Stimulated activated CD4-positive, alpha-beta T cell treated with anti-CD3 and anti-CD28 coated beads, Interleukin-4, amount 100 ng/mL, for 24 hours (primary cell): ENCODE results near the gene ZNF544.
"Not testable (repeated sequence)": the region's sequence is repeated elsewhere in the genome, so short reads cannot be mapped to it uniquely, and the experiment has no call there.

ENCODE experiments used
- DNase-seq: peaks from one replicate; pipeline ENCODE4 v3.0.0-alpha.2; 2020

ZNF544 gene

DNA sequence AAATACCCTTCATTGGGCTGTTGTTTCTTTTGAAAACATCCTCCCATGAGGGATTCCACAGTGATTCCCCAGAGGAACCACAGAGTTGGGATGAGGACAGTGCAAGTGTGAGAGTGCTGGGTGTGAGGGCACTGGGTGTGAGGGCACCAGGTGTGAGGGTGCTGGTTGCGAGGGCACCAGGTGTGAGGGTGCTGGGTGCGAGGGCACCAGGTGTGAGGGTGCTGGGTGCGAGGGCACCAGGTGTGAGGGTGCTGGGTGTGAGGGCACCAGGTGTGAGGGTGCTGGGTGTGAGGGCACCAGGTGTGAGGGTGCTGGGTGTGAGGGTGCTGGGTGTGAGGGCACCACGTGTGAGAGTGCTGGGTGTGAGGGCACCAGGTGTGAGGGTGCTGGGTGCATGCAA lies 29.5 kb downstream of the ZNF544 start:
- not testable (repeated sequence) for DNase-seq

DNA sequence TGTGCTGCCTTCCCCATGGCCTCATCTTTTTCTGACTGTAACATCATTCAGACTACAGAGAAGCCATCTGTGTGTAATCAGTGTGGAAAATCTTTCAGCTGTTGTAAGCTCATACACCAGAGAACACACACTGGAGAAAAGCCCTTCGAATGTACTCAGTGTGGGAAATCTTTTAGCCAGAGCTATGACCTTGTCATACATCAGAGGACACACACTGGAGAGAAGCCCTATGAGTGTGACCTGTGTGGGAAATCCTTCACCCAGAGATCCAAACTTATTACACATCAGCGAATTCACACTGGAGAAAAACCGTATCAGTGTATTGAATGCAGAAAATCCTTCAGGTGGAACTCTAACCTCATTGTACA lies 32.9 kb downstream of the ZNF544 start:
- no peak for DNase-seq

DNA sequence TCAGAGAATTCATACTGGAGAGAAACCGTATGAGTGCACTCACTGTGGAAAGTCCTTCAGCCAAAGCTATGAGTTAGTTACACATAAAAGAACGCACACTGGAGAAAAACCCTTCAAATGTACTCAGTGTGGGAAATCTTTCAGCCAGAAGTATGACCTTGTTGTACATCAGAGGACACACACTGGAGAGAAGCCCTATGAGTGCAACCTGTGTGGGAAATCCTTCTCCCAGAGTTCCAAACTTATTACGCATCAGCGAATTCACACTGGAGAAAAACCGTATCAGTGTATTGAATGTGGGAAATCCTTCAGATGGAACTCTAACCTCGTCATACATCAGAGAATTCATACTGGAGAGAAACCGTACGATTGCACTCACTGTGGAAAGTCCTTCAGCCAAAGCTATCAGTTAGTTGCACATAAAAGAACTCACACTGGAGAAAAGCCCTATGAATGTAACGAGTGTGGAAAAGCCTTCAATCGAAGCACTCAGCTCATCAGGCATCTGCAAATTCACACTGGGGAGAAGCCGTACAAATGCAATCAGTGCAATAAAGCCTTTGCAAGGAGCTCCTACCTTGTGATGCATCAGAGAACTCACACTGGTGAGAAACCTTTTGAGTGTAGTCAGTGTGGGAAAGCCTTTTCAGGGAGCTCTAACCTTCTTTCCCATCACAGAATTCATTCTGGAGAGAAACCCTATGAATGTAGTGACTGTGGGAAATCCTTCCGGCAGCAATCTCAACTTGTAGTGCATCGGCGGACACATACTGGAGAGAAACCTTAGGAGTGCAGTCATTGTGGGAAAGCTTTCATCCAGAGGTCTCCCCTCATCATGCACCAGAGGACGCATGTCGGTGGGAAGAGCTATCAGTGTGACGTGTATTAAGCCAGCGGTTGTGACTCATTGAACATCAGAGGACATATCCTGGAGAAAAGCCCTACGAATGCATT lies 33.5 kb downstream of the ZNF544 start:
- no peak for DNase-seq

DNA sequence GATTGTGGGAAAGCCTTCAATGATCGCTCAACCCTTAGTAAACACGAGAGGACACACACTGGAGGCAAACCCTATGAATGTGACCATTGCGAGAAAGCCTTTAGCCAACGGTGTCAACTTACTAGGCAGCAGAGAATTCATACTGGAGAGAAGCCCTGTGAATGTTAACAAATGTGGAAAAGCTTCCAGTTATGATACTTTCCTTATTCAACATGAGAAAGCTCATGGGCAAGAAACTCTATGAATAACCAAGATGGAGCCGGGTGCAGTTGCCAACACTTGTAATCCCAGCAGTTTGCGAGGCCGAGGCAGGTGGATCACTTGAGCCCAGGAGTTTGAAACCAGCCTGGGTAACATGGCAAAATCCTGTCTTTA lies 34.2 kb downstream of the ZNF544 start:
- DNase-seq: no peak

DNA sequence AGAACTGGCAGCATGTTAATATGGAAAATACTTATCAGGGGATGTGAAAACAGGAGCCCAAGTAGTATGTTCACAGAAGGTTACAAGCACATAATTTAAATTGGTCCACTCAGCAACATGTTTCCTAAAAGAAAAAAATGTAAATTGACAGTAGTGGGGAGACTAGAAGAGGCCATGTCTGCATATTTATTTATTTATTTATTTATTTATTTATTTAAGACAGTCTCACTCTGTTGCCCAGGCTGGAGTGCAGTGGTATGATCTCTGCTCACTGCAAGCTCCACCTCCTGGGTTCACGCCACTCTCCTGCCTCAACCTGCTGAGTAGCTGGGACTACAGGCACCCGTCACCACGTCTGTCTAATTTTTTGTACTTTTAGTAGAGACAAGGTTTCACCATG lies 36.4 kb downstream of the ZNF544 start:
- no peak for DNase-seq

DNA sequence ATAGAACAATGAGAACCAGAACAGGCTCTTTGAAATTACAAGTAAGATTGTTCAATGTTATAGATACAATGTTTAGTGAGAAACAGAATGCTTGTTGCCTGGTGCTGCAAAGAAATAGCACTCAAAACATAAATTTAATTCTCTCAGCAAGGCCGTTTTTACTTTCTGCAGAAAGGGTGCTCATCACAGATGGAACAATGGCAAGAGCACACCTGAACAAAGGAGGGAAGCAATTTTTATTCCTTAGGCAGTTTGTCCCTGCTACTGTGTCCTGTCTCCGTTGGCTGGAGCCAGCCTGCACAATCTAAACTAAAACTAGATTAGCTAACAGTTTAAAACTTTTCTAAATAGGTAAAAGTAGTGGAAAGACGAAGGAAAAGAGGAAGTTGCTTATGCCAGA lies 39.6 kb downstream of the ZNF544 start:
- DNase-seq: no peak

DNA sequence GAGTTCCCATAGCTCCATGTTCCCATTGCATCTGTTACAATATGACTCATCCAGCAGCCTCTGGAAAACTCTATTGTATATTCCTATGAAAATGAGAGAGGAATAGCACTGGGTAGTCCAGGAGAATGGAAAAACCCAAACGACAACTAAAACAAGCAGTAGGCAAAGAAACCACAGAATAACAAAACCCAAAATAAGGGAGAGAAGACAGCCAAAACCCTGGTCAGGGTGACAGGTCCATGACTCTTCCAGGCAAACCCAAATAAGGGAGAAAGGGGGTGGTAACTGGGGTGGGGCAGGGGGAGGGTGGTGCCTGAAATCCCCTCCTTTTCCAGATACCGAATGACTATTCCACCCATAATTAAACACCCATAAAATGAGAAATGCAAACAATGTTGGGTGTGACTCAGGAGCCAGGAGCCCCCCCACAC lies 46.1 kb downstream of the ZNF544 start:
- DNase-seq: no peak

DNA sequence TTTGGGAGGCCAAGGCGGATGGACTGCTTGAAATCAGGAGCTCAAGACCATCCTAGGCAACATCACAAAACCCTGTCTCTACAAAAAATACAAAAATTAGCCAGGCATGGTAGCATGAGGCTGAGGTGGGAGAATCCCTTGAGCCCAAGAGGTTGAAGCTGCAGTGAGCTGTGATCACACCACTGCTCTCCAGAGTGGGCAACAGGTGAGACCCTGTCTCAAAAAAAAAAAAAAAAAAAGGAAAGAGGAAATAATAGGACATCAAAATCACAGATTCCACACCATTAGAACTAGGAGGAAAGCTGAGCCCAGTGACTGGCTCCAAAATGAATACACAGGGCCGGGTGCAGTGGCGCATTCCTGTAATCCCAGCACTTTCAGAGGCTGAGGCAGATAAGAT lies 46.9 kb downstream of the ZNF544 start:
- DNase-seq: no peak

DNA sequence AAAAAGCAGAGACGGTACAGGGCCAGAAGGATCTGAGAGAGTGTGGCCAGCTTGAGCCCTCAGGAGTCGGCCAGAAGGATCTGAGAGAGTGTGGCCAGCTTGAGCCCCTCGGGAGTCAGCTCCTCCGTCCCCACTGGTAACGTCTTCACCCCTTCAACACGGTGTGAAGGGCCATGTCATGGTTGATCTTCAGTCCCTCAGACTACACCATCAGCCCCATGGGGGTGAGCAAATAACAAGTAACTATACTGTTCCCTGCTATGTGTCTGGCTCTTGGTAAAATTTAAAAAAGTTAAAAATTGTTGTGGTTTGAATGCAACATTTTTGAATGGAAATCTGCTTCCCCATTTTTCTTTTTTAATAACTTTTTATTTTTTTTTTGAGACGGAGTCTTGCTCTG lies 48.5 kb downstream of the ZNF544 start:
- DNase-seq: no peak

DNA sequence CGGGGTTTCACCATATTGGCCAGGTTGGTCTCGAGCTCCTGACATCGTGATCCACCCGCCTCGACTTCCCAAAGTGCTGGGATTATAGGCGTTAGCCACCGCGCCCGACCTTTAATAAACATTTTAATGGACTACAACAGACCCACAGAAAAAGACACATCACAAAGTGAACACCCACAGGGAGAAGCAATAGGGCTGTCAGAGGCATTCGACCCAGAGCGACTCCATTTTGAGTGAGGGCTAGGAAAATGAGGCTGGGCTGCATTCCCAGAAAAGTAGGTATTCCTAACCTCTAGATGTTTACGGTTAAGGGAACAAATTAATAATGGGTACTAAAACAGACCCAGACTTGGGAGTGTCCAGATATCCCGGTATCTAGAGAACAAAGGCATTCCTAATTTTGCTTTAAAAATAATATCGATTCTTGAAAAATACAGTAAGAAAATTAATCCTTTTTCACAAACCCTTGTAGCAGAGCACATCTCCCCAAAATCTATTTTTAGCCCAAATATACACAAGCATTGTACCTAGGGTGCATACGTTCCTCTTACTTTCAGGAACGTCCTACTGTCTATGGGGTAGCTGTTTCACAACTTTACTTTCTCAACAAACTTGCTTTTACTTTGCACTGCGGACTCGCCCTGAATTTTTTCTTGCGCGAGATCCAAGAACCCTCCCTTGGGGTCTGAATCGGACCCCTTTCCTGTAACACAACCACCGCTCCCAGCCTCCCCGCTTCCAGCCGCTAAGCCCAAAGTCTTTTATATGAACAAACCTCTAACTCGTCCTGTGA lies 49.2 kb downstream of the ZNF544 start:
- no peak for DNase-seq

DNA sequence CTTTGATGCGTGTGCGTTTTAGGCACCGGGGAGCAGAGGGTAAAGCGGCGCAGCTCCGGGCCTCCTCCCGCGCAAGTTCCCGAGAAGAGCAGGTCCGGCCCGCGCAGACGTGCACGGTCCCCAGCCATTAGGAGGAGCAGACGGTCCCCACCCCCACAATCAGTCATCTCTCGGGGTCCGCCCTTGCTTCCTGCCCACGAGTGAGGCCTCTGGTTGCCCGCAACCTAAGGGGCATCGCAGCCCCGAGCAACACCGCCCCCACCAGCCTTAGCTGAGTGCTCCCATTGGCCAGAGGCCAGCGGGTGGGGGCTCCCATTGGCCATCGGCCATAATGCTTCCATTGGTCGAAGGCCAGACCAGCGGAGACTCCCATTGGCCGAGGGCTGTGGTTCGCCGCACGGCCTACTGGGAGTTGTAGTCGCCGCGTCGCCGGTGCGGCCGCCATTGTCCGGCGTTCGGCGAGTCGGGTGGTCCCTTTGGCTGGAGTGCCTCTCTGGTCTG lies 49.9 kb downstream of the ZNF544 start, which contains the start of gene ZNF8:
Gene ZNF8 (plus strand): TSS at position 415 of the 501 bp plus-strand sequence. CDS start 127 bp downstream, outside the sequence.
- peak; percentile 98 for DNase-seq

DNA sequence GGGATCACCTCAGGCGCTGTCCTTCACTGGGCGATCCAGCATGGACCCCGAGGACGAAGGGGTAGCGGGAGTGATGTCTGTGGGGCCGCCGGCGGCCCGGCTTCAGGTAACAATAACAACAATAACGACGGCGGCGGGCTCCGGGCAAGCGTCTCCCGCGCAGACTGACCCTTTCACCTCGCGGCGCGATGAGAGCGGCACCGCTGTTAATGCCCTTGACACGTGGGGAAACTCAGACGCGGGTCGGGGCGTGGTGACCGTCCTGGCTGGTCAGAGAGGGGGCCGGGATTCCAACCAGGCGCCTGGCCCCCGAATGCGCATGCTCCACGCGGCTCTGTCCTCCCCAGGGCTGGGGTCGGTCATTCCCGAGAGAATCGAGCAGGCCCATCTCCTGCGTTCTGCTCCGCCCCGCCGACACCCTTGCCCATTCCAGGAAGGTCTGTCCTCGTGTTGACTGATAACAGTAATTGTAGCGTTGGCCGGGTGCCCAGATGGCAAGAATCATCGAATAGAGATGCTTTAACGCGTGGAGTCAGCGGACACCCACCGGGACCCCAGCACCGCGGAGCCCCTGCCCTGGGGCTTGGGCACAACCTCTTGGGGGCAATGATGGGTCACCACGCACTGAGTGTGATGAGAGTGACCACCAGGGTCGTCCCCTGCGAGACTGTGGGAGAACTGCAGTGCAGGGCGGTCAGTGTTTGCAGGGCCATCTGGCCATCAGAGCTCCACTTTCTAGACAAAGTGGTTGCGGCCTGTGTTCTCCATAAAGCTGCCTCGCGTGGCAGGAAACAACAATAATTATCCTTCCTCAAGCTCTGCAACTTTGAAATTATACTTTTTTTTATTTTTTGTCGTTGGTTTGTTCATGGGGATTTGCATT lies 50.6 kb downstream of the ZNF544 start:
- peak; percentile 52 for DNase-seq

DNA sequence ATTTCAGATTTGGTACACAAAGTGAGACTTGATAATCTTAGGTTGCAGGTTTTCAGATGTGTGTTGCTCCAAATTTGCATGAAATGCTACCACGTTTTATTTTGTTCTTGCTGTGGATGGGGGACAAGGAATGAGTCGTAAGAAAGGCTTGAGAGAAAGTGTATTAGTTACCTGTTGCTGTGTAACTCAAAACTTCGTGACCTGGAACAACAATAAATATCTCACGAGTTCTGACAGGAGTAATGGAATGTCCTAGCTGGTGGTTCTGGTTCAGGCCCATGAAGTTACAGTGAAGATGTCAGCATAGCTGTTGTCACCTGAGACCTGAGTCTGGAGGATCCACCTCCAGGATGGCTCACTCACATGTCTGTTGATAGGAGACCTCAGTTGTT lies 51.2 kb downstream of the ZNF544 start:
- no peak for DNase-seq

DNA sequence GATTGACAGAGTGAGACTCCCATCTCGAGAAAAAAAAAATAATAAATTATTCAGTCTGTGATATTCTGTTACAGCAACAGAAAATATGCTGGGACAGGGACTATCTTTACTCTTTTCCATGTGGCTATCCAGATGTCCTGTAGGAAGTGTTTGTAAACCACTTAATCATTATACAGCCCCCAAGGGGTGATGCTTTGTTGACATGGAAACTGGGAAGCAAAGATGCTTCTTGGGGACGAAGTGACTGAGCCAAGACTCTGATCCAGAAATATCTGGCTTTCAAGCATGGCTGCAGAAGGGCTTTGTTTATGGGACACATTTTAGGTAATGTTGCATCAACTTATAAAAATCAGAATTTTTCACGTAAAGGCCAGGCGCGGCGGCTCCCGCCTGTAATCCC lies 55.5 kb downstream of the ZNF544 start:
- DNase-seq: no peak

DNA sequence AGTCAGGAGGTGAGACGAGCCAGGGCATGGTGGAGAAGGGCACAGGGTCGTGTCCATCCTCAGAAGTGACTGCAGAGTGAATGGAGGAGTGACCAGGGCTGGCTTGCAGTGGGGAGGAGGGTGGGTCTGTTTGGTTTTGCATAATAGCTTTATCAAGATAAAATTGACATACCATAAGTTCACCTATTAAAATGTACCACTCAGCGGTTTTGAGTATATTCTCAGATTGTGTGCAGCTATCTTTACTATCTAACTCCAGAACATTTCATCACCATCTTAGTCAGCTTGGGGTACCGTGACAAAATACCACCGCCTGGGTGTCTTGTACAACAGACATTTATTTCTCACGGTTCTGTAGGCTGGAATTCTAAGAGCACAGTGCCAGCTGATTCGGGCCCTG lies 63.2 kb downstream of the ZNF544 start:
- DNase-seq: no peak

DNA sequence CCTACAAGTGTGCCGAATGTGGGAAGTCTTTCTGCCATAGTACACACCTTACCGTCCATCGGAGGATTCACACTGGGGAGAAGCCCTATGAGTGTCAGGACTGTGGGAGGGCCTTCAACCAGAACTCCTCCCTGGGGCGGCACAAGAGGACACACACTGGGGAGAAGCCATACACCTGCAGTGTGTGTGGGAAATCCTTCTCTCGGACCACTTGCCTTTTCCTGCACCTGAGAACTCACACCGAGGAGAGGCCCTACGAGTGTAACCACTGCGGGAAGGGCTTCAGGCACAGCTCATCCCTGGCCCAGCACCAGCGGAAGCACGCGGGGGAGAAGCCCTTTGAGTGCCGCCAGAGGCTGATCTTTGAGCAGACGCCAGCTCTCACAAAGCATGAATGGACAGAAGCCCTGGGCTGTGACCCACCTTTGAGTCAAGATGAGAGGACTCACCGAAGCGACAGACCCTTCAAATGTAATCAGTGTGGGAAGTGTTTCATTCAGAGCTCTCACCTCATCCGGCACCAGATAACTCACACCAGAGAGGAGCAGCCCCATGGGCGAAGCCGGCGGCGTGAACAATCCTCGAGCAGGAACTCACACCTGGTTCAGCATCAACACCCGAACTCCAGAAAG lies 66.1 kb downstream of the ZNF544 start:
- no peak for DNase-seq

DNA sequence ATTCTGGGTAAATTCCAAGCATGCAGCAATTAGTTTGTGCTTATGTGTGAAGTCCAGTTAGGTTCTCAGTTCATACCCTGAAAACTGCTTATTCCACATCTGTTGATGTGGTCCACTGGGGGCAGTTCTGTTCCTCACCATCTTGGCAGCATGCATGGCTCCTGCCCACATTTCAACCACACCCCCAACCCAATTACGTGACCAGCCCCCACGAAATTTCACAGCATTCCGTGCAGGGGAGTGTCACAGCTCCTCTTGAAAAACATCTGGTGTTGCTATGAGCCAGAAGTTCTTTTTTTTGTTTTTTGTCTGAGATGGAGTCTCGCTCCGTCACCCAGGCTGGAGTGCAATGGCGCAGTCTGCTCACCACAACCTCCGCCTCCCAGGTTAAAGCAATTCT lies 67.4 kb downstream of the ZNF544 start:
- DNase-seq: no peak

DNA sequence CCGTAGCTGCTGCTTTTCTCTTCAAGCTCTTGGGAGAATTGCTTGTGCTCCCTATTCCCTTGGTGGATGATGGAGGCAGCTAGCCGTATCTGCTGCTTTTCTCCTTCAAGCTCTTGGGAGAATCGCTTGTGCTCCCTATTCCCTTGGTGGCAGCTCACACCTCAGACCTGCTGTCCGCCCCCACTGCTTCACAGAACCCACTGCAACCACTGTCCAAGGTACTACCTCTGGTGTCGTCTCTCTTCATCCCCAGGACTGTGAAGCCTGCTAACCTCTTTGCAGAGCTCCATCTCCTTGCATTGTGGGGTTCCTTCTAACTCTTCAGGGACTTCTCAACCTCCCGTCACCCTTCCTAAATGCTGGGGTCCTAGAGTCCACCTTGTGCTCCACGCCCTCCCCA lies 71.9 kb downstream of the ZNF544 start:
- no peak for DNase-seq

DNA sequence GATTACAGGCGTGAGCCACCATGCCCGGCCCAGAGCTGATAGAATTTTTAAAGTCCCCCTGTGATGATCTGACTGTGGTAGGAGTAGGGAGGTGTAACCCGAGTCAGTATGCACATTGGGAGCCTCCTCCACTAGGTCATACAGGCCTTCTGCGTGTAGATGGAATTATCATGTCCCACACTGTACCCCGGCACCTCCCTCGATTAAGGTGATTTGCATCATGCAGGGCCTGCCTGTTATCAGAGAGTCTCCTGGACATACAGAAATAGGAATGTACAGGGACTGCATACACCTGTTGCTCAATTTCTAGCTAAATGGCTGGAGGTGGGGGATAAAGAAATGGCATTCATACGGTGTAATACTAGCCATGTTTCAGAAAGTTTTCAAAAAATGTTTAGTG lies 75.5 kb downstream of the ZNF544 start:
- DNase-seq: no peak

DNA sequence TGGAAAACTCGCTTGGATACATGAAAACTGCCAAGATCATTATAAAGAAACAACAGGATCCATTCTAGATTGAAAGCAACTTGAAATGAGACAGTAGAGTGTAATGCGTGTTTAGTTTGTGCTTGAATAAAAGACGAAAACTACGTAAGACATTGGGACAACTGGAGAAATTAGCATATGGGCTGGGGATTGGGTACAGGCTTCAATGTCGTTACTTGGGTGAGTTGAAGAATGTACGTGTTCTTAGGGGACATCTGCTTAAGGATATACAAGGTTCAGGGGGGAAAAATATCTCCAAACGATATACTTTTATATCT lies 76.0 kb downstream of the ZNF544 start:
- DNase-seq: no peak

DNA sequence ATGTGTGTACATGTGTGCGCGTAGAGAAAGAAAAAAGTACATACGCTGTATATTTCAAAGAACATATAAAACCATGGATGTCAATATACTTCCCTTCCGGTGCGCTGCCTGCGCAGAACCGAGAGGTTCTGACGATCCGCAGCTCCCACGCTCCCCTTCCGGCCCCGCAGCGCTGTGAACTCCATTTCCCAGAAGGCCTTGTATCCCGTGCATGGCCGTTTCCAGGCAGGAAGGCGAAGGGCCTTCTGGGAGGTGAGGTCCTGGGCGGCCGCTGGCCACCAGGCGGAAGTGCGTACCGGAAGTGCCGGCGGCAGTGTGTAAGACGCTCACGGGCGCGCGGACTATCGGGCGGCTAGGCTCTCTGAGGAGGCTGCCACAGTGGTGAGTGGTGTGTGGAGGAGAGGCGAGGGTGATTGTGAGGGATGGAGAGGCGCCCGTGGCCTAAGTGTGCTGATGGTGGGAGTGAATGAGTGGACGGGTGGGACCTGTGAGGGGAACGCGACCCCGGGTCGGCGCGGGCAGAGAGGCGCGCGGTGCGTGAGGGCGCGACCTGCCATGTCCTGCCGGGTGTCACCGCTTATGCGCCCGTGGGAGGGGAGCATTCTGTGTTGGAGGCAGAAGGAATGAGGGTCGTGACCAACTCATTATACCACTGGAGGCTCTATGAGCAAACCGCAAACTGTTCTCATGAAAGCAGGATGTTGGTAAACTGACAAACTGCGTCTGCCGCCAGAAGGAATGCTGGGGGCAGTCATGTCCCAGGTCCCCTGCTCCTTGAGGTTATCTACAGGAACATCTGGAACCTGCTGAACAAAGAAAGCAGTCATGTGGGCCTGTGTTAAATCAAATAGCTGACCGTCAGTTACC lies 76.6 kb downstream of the ZNF544 start, which contains the start of gene ERVK3-1:
Gene ERVK3-1 (plus strand): TSS at position 313 of the 867 bp plus-strand sequence. CDS start 6,792 bp downstream, outside the sequence.
- peak; percentile 96 for DNase-seq
